Endothelial cell of umbilical vein (primary cell): Measurements from ENCODE around the gene LCOR. TPM values are rescaled to one million over a fixed set of nuclear protein-coding genes. Genes with fewer than 3 reads are reported as not detected.

Experiments used
- BruUV-seq: library from RNA; stranded (reverse); fragments of 400-500 nt; replicated peaks from 2 replicates; lab custom pipeline; 2021; lab: Mats Ljungman, UMichigan
- CTCF ChIA-PET: fragments of 300-600, 350-600 bp; sonication (Branson Sonifier 250); formaldehyde crosslinking; loops from one replicate; lab custom pipeline; 2021; ENCODE audit warnings: antibody characterized with exemption, inconsistent platforms; lab: Charles Lee
- POLR2A ChIA-PET: fragments of 300-600, 350-600 bp; sonication (Branson Sonifier 250); formaldehyde crosslinking; loops from one replicate; lab custom pipeline; 2021; ENCODE audit warnings: antibody characterized with exemption, inconsistent platforms; lab: Charles Lee
- DNase-seq: peaks from one replicate; pipeline ENCODE4 v3.0.0-alpha.2; 2011; ENCODE audit warnings: low read depth, low spot score
- FAIRE-seq: peaks from 2 replicates; lab custom pipeline; 2011; peaks lifted over from hg19 to GRCh38; lab: Jason Lieb, UNC
- H2AFZ ChIP-seq: 2 replicates; pipeline ENCODE4 v1.6.0; 2012; ENCODE audit warnings: low read depth, low read length, control low read depth, inconsistent platforms
- H3K27ac ChIP-seq: 2 replicates; pipeline ENCODE4 v1.5.1; 2011; ENCODE audit warnings: low read depth, mild to moderate bottlenecking, control low read depth, low read length, moderate library complexity; ENCODE audit not compliant: insufficient read depth
- H3K27me3 ChIP-seq, 2 experiments: 2 replicates each; pipeline versions ENCODE4 v1.6.0 to v1.6.1; 2011; ENCODE audit warnings: low read length in 2 of 2, mixed read lengths in 1 of 2; ENCODE audit not compliant: control insufficient read depth in 2 of 2, insufficient read depth in 2 of 2
- H3K36me3 ChIP-seq, 2 experiments: 2 replicates in 1 of 2; 3 replicates in 1 of 2; pipeline ENCODE4 v1.5.1; 2011; ENCODE audit warnings: low read length in 2 of 2, mild to moderate bottlenecking in 1 of 2, moderate library complexity in 1 of 2; ENCODE audit not compliant: control insufficient read depth in 2 of 2, insufficient read depth in 2 of 2; ENCODE audit errors: extremely low read depth in 1 of 2
- H3K4me1 ChIP-seq: 3 replicates; pipeline ENCODE4 v1.5.1; 2011; ENCODE audit warnings: mild to moderate bottlenecking, low read length; ENCODE audit not compliant: control insufficient read depth, insufficient read depth; ENCODE audit errors: extremely low read depth
- H3K4me2 ChIP-seq: 2 replicates; pipeline ENCODE4 v1.6.1; 2011; ENCODE audit warnings: low read length, control low read depth, mixed read lengths; ENCODE audit not compliant: insufficient read depth
- H3K4me3 ChIP-seq, 3 experiments: fragments of 200-600 bp in 1 of 3; sonication (generic), shearing (Covaris generic) in 1 of 3; replicated peaks in 1 of 3; 2 replicates each; pipeline ENCODE4 v1.5.1; 2011 to 2016; ENCODE audit warnings: control low read depth in 3 of 3, low read length in 3 of 3, mild to moderate bottlenecking in 2 of 3, inconsistent platforms in 1 of 3, low read depth in 1 of 3, moderate library complexity in 1 of 3; ENCODE audit not compliant: insufficient read depth in 1 of 3
- H3K79me2 ChIP-seq: 2 replicates; pipeline ENCODE4 v1.6.0; 2012; ENCODE audit warnings: low read length, inconsistent platforms; ENCODE audit not compliant: control insufficient read depth, insufficient read depth
- H3K9ac ChIP-seq: replicated peaks from 2 replicates; pipeline ENCODE3; 2011; ENCODE audit warnings: low read length, control low read depth; ENCODE audit not compliant: insufficient read depth; ENCODE audit errors: extremely low read depth
- H3K9me1 ChIP-seq: replicated peaks from 3 replicates; pipeline ENCODE4 v1.6.0; 2011; ENCODE audit warnings: mild to moderate bottlenecking, low read length; ENCODE audit not compliant: control insufficient read depth, insufficient read depth; ENCODE audit errors: extremely low read depth
- H3K9me3 ChIP-seq: replicated peaks from 2 replicates; pipeline ENCODE4 v1.5.1; 2012; ENCODE audit warnings: low read length, inconsistent platforms; ENCODE audit not compliant: control insufficient read depth, insufficient read depth
- H4K20me1 ChIP-seq: replicated peaks from 2 replicates; pipeline ENCODE3; 2011; ENCODE audit warnings: mild to moderate bottlenecking, low read length; ENCODE audit not compliant: control insufficient read depth, insufficient read depth; ENCODE audit errors: extremely low read depth
- EZH2 ChIP-seq: IDR thresholded peaks from 2 replicates; pipeline ENCODE4 v1.6.1; 2012; ENCODE audit warnings: borderline replicate concordance, low read depth, mild to moderate bottlenecking, moderate library complexity, low read length, inconsistent platforms; ENCODE audit not compliant: severe bottlenecking
- FOS ChIP-seq: IDR thresholded peaks from 2 replicates; pipeline ENCODE4 v1.6.1; 2011; ENCODE audit warnings: mild to moderate bottlenecking, low read length, moderate library complexity, borderline replicate concordance; ENCODE audit not compliant: insufficient read depth
- GATA2 ChIP-seq: IDR thresholded peaks from 2 replicates; pipeline ENCODE4 v1.7.0; 2011; ENCODE audit warnings: low read depth, mild to moderate bottlenecking, moderate library complexity, mixed read lengths, low read length; ENCODE audit not compliant: insufficient read length, insufficient read depth
- JUN ChIP-seq: IDR thresholded peaks from 2 replicates; pipeline ENCODE4 v1.6.1; 2011; ENCODE audit warnings: borderline replicate concordance, low read depth; ENCODE audit not compliant: insufficient read length, insufficient read depth
- MYC ChIP-seq: IDR thresholded peaks from one replicate; pipeline ENCODE4 v1.6.1; 2011; ENCODE audit warnings: mild to moderate bottlenecking, low read depth, low read length
- POLR2A ChIP-seq: IDR thresholded peaks from 2 replicates; pipeline ENCODE4 v1.6.1; 2012; ENCODE audit warnings: low read depth, mild to moderate bottlenecking, control low read depth, low read length
- POLR2AphosphoS5 ChIP-seq: IDR thresholded peaks from 2 replicates; pipeline ENCODE4 v1.6.1; 2012; ENCODE audit warnings: low read depth, mild to moderate bottlenecking, control low read depth, low read length, moderate library complexity; ENCODE audit not compliant: insufficient read depth
- dilution Hi-C: fragments of 300-500 bp; cut with MboI; formaldehyde crosslinking; loops from one replicate; pipeline ENCODE4 v1.15.0; 2019; ENCODE audit warnings: low sequenced_read_pairs; ENCODE audit not compliant: extremely low pct_ligation_motif_present
- intact Hi-C: fragments of 100-400 bp; cut with micrococcal nuclease; formaldehyde crosslinking; loops from one replicate; pipeline ENCODE4 v1.10.0; 2022
- polyA plus RNA-seq, 4 experiments: library from polyadenylated mRNA; depleted of rRNA in 3 of 4; stranded (reverse) in 3 of 4; unstranded in 1 of 4; fragments of >200 nt; gene quantifications; 2 replicates each; pipeline versions ENCODE4 v1.2.1 to v1.2.3, GENCODE V29; 2011 to 2012; ENCODE audit warnings: missing spikeins in 1 of 4
- total RNA-seq: library from RNA; stranded (reverse); gene quantifications from 2 replicates; pipeline ENCODE4 v1.2.3, GENCODE V29; 2021
- TF ChIP-seq, protein P1 (sequence below), 2 donors: IDR thresholded peaks; 1 replicate in 1 of 2; 2 replicates in 1 of 2; pipeline ENCODE4 v1.5.1; 2011; ENCODE audit warnings: low read length in 2 of 2, mild to moderate bottlenecking in 2 of 2, moderate library complexity in 2 of 2, control low read depth in 1 of 2, inconsistent platforms in 1 of 2, low read depth in 1 of 2; ENCODE audit not compliant: insufficient read depth in 1 of 2; ENCODE audit errors: extremely low read depth in 1 of 2
- TF ChIP-seq, protein P2 (sequence below): IDR thresholded peaks from 2 replicates; pipeline ENCODE4 v1.6.1; 2011; ENCODE audit not compliant: insufficient read depth, insufficient read length

Gene LCOR
- total and polyA plus RNA-seq, 2 donors (not counting 3 experiments of a cell fraction or from before 2014, with no cell fraction given) = 11.6 to 39.0 TPM

GRCh38 chr10:96924861-96925260 lies 92.8 kb downstream of the LCOR start:
- Histone ChIP-seq H2AFZ (no peak overlapping the region), H3K4me1 (no peaks in the 10 kb centered on the region), H3K9ac (no peak overlapping the region), H3K9me3 (no peaks in the 10 kb centered on the region), H3K27ac (no peak overlapping the region), H3K27me3 (no peaks in the 10 kb centered on the region), H3K79me2 (peaks cover 39% of the 10 kb centered on the region), H3K36me3 (peaks cover 0 to 2% of the 10 kb centered on the region in 2 experiments), H4K20me1 (peaks cover 7% of the 10 kb centered on the region), H3K9me1 (no peaks in the 10 kb centered on the region), H3K4me3 (no peak overlapping the region), H3K4me2 (no peak overlapping the region)
- CTCF ChIA-PET = interaction anchor here (1.0 kb wide), 3 partner anchors 14 to 100 kb away, joined by 3 to 5 read pairs (median 3); no protein-coding TSS in a partner anchor
- dilution Hi-C loops (no loop called here), intact Hi-C loops (no loop called here)
- DNase-seq (no peak), FAIRE-seq (no peak)
- TF ChIP-seq EZH2 (no peak), JUN (no peak), POLR2A (no peak), POLR2AphosphoS5 (no peak), FOS (no peak), GATA2 (no peak), MYC (no peak)
- TF ChIP-seq, protein P1, sequence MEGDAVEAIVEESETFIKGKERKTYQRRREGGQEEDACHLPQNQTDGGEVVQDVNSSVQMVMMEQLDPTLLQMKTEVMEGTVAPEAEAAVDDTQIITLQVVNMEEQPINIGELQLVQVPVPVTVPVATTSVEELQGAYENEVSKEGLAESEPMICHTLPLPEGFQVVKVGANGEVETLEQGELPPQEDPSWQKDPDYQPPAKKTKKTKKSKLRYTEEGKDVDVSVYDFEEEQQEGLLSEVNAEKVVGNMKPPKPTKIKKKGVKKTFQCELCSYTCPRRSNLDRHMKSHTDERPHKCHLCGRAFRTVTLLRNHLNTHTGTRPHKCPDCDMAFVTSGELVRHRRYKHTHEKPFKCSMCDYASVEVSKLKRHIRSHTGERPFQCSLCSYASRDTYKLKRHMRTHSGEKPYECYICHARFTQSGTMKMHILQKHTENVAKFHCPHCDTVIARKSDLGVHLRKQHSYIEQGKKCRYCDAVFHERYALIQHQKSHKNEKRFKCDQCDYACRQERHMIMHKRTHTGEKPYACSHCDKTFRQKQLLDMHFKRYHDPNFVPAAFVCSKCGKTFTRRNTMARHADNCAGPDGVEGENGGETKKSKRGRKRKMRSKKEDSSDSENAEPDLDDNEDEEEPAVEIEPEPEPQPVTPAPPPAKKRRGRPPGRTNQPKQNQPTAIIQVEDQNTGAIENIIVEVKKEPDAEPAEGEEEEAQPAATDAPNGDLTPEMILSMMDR (IDR thresholded peaks at IDR 0.05; ENCODE audit: extremely low read depth in 1 of 2, insufficient read depth in 1 of 2, low read depth in 1 of 2, low read length in 2 of 2) = no peak
- TF ChIP-seq, protein P2, sequence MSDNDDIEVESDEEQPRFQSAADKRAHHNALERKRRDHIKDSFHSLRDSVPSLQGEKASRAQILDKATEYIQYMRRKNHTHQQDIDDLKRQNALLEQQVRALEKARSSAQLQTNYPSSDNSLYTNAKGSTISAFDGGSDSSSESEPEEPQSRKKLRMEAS = no peak
- no TSS peak for BruUV-seq
- POLR2A ChIA-PET = no interaction called here
